H1 (cell line): ENCODE data around the gene PIM2. TPM values are rescaled to one million over a fixed set of nuclear protein-coding genes. Genes with fewer than 3 reads are reported as not detected.

ENCODE experiments used
- CTCF ChIA-PET: fragments of 300-600 bp; sonication (Branson Sonifier 250); formaldehyde crosslinking; loops from one replicate; lab custom pipeline; 2021; ENCODE audit not compliant: partially characterized antibody; lab: Charles Lee
- POLR2A ChIA-PET: fragments of 300-600 bp; sonication (Branson Sonifier 250); formaldehyde crosslinking; loops from one replicate; lab custom pipeline; 2021; ENCODE audit warnings: inconsistent platforms; ENCODE audit not compliant: partially characterized antibody; lab: Charles Lee
- DNase-seq, 2 experiments: peaks; one replicate each; pipeline versions ENCODE4 v3.0.0 to v3.0.0-alpha.2; 2010 to 2022; ENCODE audit warnings: low spot score in 2 of 2, low read depth in 1 of 2, mixed read lengths in 1 of 2
- FAIRE-seq: peaks from 2 replicates; lab custom pipeline; 2011; peaks lifted over from hg19 to GRCh38; lab: Jason Lieb, UNC
- H2AFZ ChIP-seq: 2 replicates; pipeline ENCODE4 v1.8.1; 2012; ENCODE audit warnings: low read length, inconsistent platforms
- H2AK5ac ChIP-seq: 2 replicates; pipeline ENCODE4 v1.6.1; 2013; ENCODE audit warnings: low read depth, low read length
- H2BK120ac ChIP-seq: replicated peaks from 2 replicates; pipeline ENCODE3; 2013; ENCODE audit warnings: low read depth, low read length, inconsistent platforms
- H2BK12ac ChIP-seq: 2 replicates; pipeline ENCODE4 v1.6.1; 2013; ENCODE audit warnings: low read depth, low read length
- H2BK15ac ChIP-seq: 2 replicates; pipeline ENCODE4 v1.6.1; 2013; ENCODE audit warnings: low read length
- H2BK20ac ChIP-seq: 2 replicates; pipeline ENCODE4 v1.6.1; 2013; ENCODE audit warnings: low read length
- H2BK5ac ChIP-seq: 2 replicates; pipeline ENCODE4 v1.6.1; 2013; ENCODE audit warnings: low read depth, low read length
- H3K14ac ChIP-seq: 2 replicates; pipeline ENCODE4 v1.6.1; 2013; ENCODE audit warnings: inconsistent platforms; ENCODE audit not compliant: insufficient read length
- H3K18ac ChIP-seq: 2 replicates; pipeline ENCODE4 v1.6.1; 2013; ENCODE audit warnings: low read length; ENCODE audit errors: extremely low read depth
- H3K23ac ChIP-seq: 2 replicates; pipeline ENCODE4 v1.6.1; 2013; ENCODE audit warnings: inconsistent platforms; ENCODE audit not compliant: insufficient read length
- H3K23me2 ChIP-seq: 2 replicates; pipeline ENCODE4 v1.6.1; 2013; ENCODE audit warnings: low read depth, low read length
- H3K27ac ChIP-seq: 2 replicates; pipeline ENCODE4 v1.6.1; 2011; ENCODE audit warnings: low read depth, low read length, inconsistent platforms
- H3K27me3 ChIP-seq, 4 experiments: replicated peaks in 1 of 4; 1 replicate in 1 of 4; 2 replicates in 3 of 4; pipeline versions ENCODE4 v1.6.1 to v1.8.1; 2011 to 2013; ENCODE audit warnings: low read length in 3 of 4, mild to moderate bottlenecking in 3 of 4, inconsistent platforms in 2 of 4, mixed read lengths in 2 of 4, moderate library complexity in 1 of 4; ENCODE audit not compliant: control insufficient read depth in 3 of 4, insufficient read depth in 3 of 4; ENCODE audit errors: extremely low read depth in 1 of 4
- H3K36me3 ChIP-seq, 4 experiments: 2 replicates each; pipeline versions ENCODE4 v1.6.1 to v1.8.1; 2011 to 2013; ENCODE audit warnings: mild to moderate bottlenecking in 4 of 4, low read length in 3 of 4, moderate library complexity in 2 of 4, control low read depth in 1 of 4, inconsistent platforms in 1 of 4; ENCODE audit not compliant: insufficient read depth in 4 of 4, control insufficient read depth in 2 of 4
- H3K4ac ChIP-seq: replicated peaks from 2 replicates; pipeline ENCODE3; 2013; ENCODE audit warnings: low read length, low read depth, mixed read lengths, inconsistent platforms; ENCODE audit not compliant: insufficient read length
- H3K4me1 ChIP-seq, 4 experiments: replicated peaks in 1 of 4; 1 replicate in 1 of 4; 2 replicates in 3 of 4; pipeline versions ENCODE4 v1.6.1 to v1.8.1; 2011 to 2013; ENCODE audit warnings: low read length in 3 of 4, inconsistent platforms in 2 of 4, mixed read lengths in 1 of 4; ENCODE audit not compliant: insufficient read depth in 4 of 4, control insufficient read depth in 3 of 4
- H3K4me2 ChIP-seq, 2 experiments: 2 replicates each; pipeline versions ENCODE4 v1.6.1 to v1.8.1; 2011 to 2013; ENCODE audit warnings: low read depth in 2 of 2, low read length in 2 of 2, control low read depth in 1 of 2, inconsistent platforms in 1 of 2, mild to moderate bottlenecking in 1 of 2; ENCODE audit not compliant: insufficient read depth in 1 of 2
- H3K4me3 ChIP-seq, 4 experiments: fragments of 200-600, 300-600 bp in 1 of 4; sonication (generic), shearing (Covaris generic), sonication (Bioruptor Twin) in 1 of 4; 2 replicates each; pipeline versions ENCODE4 v1.5.1 to v1.8.1; 2011 to 2016; ENCODE audit warnings: low read length in 4 of 4, low read depth in 3 of 4, control low read depth in 2 of 4, inconsistent platforms in 2 of 4, mild to moderate bottlenecking in 2 of 4, mixed read lengths in 1 of 4, moderate library complexity in 1 of 4; ENCODE audit not compliant: insufficient read depth in 2 of 4; ENCODE audit errors: extremely low read depth in 1 of 4
- H3K56ac ChIP-seq: replicated peaks from 2 replicates; pipeline ENCODE3; 2013; ENCODE audit warnings: low read depth, mild to moderate bottlenecking, mixed read lengths, low read length, inconsistent platforms; ENCODE audit not compliant: insufficient read length
- H3K79me1 ChIP-seq: 2 replicates; pipeline ENCODE4 v1.6.1; 2013; ENCODE audit warnings: low read depth, low read length, control low read depth
- H3K79me2 ChIP-seq, 2 experiments: 2 replicates each; pipeline versions ENCODE4 v1.6.1 to v1.8.1; 2012 to 2013; ENCODE audit warnings: low read length in 2 of 2, mild to moderate bottlenecking in 2 of 2, inconsistent platforms in 1 of 2; ENCODE audit not compliant: insufficient read depth in 2 of 2, control insufficient read depth in 1 of 2
- H3K9ac ChIP-seq, 4 experiments: replicated peaks in 1 of 4; 1 replicate in 1 of 4; 2 replicates in 3 of 4; pipeline versions ENCODE4 v1.6.1 to v1.8.1; 2011 to 2013; ENCODE audit warnings: low read depth in 3 of 4, low read length in 3 of 4, control low read depth in 2 of 4, mild to moderate bottlenecking in 2 of 4, moderate library complexity in 2 of 4, inconsistent platforms in 1 of 4; ENCODE audit errors: extremely low read depth in 1 of 4
- H3K9me3 ChIP-seq, 2 experiments: 2 replicates each; pipeline versions ENCODE4 v1.6.1 to v1.8.1; 2012 to 2013; ENCODE audit warnings: mild to moderate bottlenecking in 2 of 2, moderate library complexity in 2 of 2, control low read depth in 1 of 2, inconsistent platforms in 1 of 2, low read depth in 1 of 2, low read length in 1 of 2, mixed read lengths in 1 of 2; ENCODE audit not compliant: insufficient read depth in 2 of 2
- H4K20me1 ChIP-seq, 2 experiments: replicated peaks in 1 of 2; 2 replicates each; pipeline versions ENCODE3 to v1.8.1; 2011 to 2013; ENCODE audit warnings: inconsistent platforms in 2 of 2, low read length in 2 of 2, mild to moderate bottlenecking in 1 of 2; ENCODE audit not compliant: insufficient read depth in 2 of 2, control insufficient read depth in 1 of 2
- H4K5ac ChIP-seq: 2 replicates; pipeline ENCODE4 v1.6.1; 2013; ENCODE audit warnings: low read length, low read depth, mixed read lengths, inconsistent platforms; ENCODE audit not compliant: insufficient read length
- H4K8ac ChIP-seq: 2 replicates; pipeline ENCODE4 v1.8.0; 2013; ENCODE audit warnings: mild to moderate bottlenecking, moderate library complexity, low read length, inconsistent platforms; ENCODE audit not compliant: insufficient read depth; ENCODE audit errors: extremely low read depth
- H4K91ac ChIP-seq: replicated peaks from 2 replicates; pipeline ENCODE3; 2013; ENCODE audit warnings: low read length, mixed read lengths, inconsistent platforms; ENCODE audit not compliant: insufficient read length
- EP300 ChIP-seq, 2 experiments: IDR thresholded peaks; 1 replicate in 1 of 2; 2 replicates in 1 of 2; pipeline ENCODE4 v1.6.1; 2011 to 2012; ENCODE audit warnings: low read depth in 2 of 2, low read length in 2 of 2, mild to moderate bottlenecking in 2 of 2, borderline replicate concordance in 1 of 2, inconsistent platforms in 1 of 2, moderate library complexity in 1 of 2
- GTF2F1 ChIP-seq: IDR thresholded peaks from 2 replicates; pipeline ENCODE4 v1.6.1; 2012; ENCODE audit warnings: low read depth, low read length, improper control_type of control experiment, borderline replicate concordance
- MAFK ChIP-seq: IDR thresholded peaks from 2 replicates; pipeline ENCODE4 v1.6.1; 2012; ENCODE audit warnings: low read depth, mild to moderate bottlenecking, improper control_type of control experiment, low read length
- RAD21 ChIP-seq, 2 experiments: IDR thresholded peaks in 1 of 2; conservative IDR thresholded peaks in 1 of 2; 2 replicates each; pipeline ENCODE4 v1.6.1; 2011; ENCODE audit warnings: low read depth in 2 of 2, low read length in 2 of 2, improper control_type of control experiment in 1 of 2, inconsistent platforms in 1 of 2, mild to moderate bottlenecking in 1 of 2, moderate library complexity in 1 of 2
- RBBP5 ChIP-seq: IDR thresholded peaks from 2 replicates; pipeline ENCODE4 v1.7.1; 2012; ENCODE audit warnings: low read depth, mild to moderate bottlenecking, inconsistent platforms, low read length, moderate library complexity, borderline replicate concordance
- SIX5 ChIP-seq: IDR thresholded peaks from 2 replicates; pipeline ENCODE4 v1.6.1; 2011; ENCODE audit warnings: mild to moderate bottlenecking, low read depth, low read length
- SP4 ChIP-seq: IDR thresholded peaks from 2 replicates; pipeline ENCODE4 v1.6.1; 2012; ENCODE audit warnings: low read length, inconsistent platforms
- SRF ChIP-seq: IDR thresholded peaks from 2 replicates; pipeline ENCODE4 v1.6.1; 2011; ENCODE audit warnings: mild to moderate bottlenecking, low read depth, low read length, moderate library complexity
- TBP ChIP-seq: IDR thresholded peaks from 2 replicates; pipeline ENCODE4 v1.6.1; 2011; ENCODE audit warnings: low read depth, low read length, improper control_type of control experiment
- ZNF274 ChIP-seq: IDR thresholded peaks from 2 replicates; pipeline ENCODE4 v1.7.0; 2012; ENCODE audit warnings: low read length, borderline replicate concordance; ENCODE audit errors: extremely low read depth
- WGBS, 2 experiments: shearing (Covaris generic) in 1 of 2; methylation state at CpG; one replicate each; pipeline versions ENCODE4 v1.1.6 to v1.1.7; 2013 to 2015; ENCODE audit warnings: low lambda C conversion rate in 2 of 2, mixed read lengths in 2 of 2, inconsistent platforms in 1 of 2, low coverage in 1 of 2, missing lambda C conversion rate in 1 of 2; ENCODE audit not compliant: insufficient replicate concordance in 2 of 2, insufficient coverage in 1 of 2, insufficient read length in 1 of 2; ENCODE audit errors: extremely low coverage in 1 of 2, missing lambda C conversion rate in 1 of 2; 5-methylcytosine and 5-hydroxymethylcytosine counted together
- polyA plus RNA-seq, 7 experiments: library from polyadenylated mRNA; depleted of rRNA in 3 of 7; stranded (reverse) in 5 of 7; unstranded in 2 of 7; fragments of >200 nt in 5 of 7; fragments of 200-250 nt in 2 of 7; gene quantifications; 1 replicate in 5 of 7; 2 replicates in 1 of 7; 4 replicates in 1 of 7; pipeline versions ENCODE4 v1.2.1 to v1.2.3, GENCODE V29; 2011 to 2013; ENCODE audit warnings: missing spikeins in 2 of 7, mixed read lengths in 2 of 7
- total RNA-seq: library from RNA; stranded (reverse); fragmentation: NEBNext Ultra II Directional; extraction: Animal tissue kit (Norgen Biotek cat#: 25700); gene quantifications from 2 replicates; pipeline ENCODE4 v1.2.1, GENCODE V29; 2021
- TF ChIP-seq, protein P1 (sequence below): IDR thresholded peaks from 2 replicates; pipeline ENCODE4 v1.6.1; 2011; ENCODE audit warnings: low read length, improper control_type of control experiment

PIM2 gene
- total and polyA plus RNA-seq, 2 of the 8 experiments (the other 6 are each of a cell fraction or from before 2014, with no cell fraction given) = 180 to 203 TPM

DNA sequence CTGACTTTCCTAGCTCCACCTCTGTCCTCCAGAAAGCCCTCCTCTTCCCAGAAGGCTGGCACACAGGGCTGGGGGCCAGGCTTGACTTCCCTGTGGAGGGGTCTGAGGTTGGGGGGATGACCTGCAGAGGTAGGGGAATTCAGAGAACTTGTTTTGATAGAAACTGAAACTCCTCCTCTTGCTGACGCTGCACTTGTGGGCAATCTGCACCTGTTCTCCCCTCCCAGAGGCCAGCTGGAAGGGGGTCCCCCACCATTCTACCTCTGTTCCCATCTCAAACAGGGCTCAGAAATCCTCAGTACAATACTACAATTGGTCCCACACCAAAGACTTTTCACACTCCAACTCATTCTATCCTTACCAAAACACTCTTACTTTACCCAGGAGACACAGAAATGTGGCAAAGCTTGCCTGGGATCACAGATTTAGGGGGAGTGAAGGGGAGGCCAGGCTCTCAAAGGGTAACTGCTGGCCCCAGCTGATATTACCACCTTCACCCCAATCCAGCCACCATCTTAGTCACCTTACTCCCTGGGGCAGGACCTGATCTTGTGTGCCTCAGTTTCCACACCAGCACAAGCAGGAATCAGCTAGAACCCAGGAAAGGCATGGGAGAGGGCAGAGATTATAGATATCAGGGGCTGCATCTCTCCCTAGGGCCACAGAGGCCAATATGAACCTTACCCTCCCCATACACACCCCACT is 20.0 kb upstream of the PIM2 start:
- Histone ChIP-seq H3K79me1 (no peaks in the 10 kb centered on the region), H3K23me2 (no peaks in the 10 kb centered on the region; the same call in 1 of the 2 replicates), H3K4me1 (peaks cover 0 to 12% (median 3%) of the 10 kb centered on the region in 4 experiments; a peak in 6 of 7 replicates), H3K27ac (no peak overlapping the region; the same call in 1 of the 2 replicates), H4K8ac (no peak overlapping the region), H2AK5ac (no peak overlapping the region), H3K9me3 (no peaks in the 10 kb centered on the region), H4K5ac (no peak overlapping the region), H2BK5ac (no peak overlapping the region), H3K18ac (no peak overlapping the region), H3K27me3 (no peaks in the 10 kb centered on the region), H3K56ac (no peak overlapping the region), H2BK15ac (no peak overlapping the region), H4K91ac (no peak overlapping the region), H3K23ac (no peak overlapping the region), H2BK12ac (no peak overlapping the region), H3K79me2 (peaks cover 0 to 67% of the 10 kb centered on the region in 2 experiments; a peak in 2 of 4 replicates), H3K9ac (no peak overlapping the region), H3K14ac (no peak overlapping the region), H2BK120ac (no peak overlapping the region), H3K4me3 (no peak overlapping the region), H3K4me2 (no peak overlapping the region), H3K4ac (no peak overlapping the region), H2BK20ac (no peak overlapping the region), H4K20me1 (peaks cover 0 to 2% of the 10 kb centered on the region in 2 experiments), H2AFZ (no peak overlapping the region), H3K36me3 (peaks cover 0 to 19% (median 6%) of the 10 kb centered on the region in 4 experiments; a peak in 6 of 8 replicates)
- 50% methylated on average over 1 of the region's 1 CpG; no CpG with 5 or more reads in 1 of the 2 experiments for WGBS, 2 experiments
- DNase-seq (no peak), FAIRE-seq (no peak)
- CTCF ChIA-PET = interaction anchor here (0.6 to 2.9 kb wide), 8 partner anchors 10 to 203 kb away, joined by 3 to 13 read pairs (median 3); no protein-coding TSS in a partner anchor
- POLR2A ChIA-PET = interaction anchor here (0.9 to 21.5 kb wide), 6 partner anchors 15 to 112 kb away, joined by 3 to 572 read pairs (median 4); partner anchors contain the start of genes PIM2, PQBP1, SLC35A2 and TIMM17B
- TF ChIP-seq GTF2F1 = no peak
- no peak for TF ChIP-seq RAD21 (IDR thresholded peaks at IDR 0.05 in 1 of 2, conservative IDR thresholded peaks at IDR 0.05 in 1 of 2; ENCODE audit: low read depth in 2 of 2, low read length in 2 of 2)
- TF ChIP-seq RBBP5 = no peak
- no peak for TF ChIP-seq SRF
- no peak for TF ChIP-seq SP4
- TF ChIP-seq, protein P1, sequence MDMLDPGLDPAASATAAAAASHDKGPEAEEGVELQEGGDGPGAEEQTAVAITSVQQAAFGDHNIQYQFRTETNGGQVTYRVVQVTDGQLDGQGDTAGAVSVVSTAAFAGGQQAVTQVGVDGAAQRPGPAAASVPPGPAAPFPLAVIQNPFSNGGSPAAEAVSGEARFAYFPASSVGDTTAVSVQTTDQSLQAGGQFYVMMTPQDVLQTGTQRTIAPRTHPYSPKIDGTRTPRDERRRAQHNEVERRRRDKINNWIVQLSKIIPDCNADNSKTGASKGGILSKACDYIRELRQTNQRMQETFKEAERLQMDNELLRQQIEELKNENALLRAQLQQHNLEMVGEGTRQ = no peak
- no peak for TF ChIP-seq MAFK
- no peak for TF ChIP-seq TBP
- no peak for TF ChIP-seq SIX5
- TF ChIP-seq EP300 (IDR thresholded peaks at IDR 0.05; ENCODE audit: borderline replicate concordance in 1 of 2, low read depth in 2 of 2, low read length in 2 of 2) = no peak
- TF ChIP-seq ZNF274 = no peak
